HL-60 (cell line): ENCODE data around the gene NFIC.

ENCODE experiments used
- CTCF ChIP-seq: IDR thresholded peaks from one replicate; pipeline ENCODE4 v1.5.1; 2011; ENCODE audit warnings: low read length, control low read depth, inconsistent platforms; ENCODE audit not compliant: insufficient read depth
- POLR2AphosphoS5 ChIP-seq: IDR thresholded peaks from 2 replicates; pipeline ENCODE4 v1.6.1; 2012; ENCODE audit warnings: low read depth
- REST ChIP-seq: IDR thresholded peaks from 2 replicates; pipeline ENCODE4 v1.6.1; 2012; ENCODE audit warnings: low read depth; ENCODE audit not compliant: insufficient replicate concordance

GRCh38 chr19:3408996-3409345 lies 42.6 kb downstream of the NFIC start:
- TF ChIP-seq CTCF, result no peak
- no peak for TF ChIP-seq POLR2AphosphoS5
- TF ChIP-seq REST, result no peak
